ENCODE measurements around the gene EFNB3.
A peak's percentile ranks its signal among the peaks of the same experiment; 100 is the strongest.

The EFNB3 gene

DNA sequence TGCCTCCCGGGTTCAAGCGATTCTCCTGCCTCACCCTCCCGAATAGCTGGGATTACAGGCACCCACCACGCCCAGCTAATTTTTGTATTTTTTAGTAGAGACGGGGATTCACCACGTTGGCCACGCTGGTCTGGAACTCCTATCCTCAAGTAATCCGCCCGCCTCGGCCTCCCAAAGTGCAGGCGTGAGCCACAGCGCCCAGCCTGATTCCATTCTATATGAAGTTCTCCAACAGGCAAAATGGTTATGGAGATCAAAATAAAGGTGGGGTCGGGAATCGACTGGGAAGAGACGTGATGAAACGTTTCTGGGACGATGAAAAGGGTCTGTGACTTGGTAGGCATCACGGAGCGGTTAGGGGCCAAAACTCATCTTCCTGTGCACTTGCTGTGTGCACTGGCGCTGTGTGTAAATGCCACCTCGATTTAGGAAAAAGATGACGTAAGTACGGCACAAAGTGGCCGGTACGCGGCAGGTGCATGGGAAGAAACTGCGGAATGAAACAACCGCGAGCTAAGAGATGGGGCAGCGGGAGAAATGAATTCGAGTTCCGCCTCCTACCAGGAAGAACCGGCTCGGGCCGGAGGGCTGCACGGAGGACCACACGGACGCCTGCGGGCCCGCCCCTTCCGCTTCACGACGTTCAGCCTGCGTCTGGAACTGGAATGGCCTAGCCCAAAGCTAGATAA lies 19.3 kb upstream of the EFNB3 start:
- no peaks in the 10 kb centered on the region for H3K9me3 Mint-ChIP-seq
- peaks cover 41% of the 10 kb centered on the region for H3K4me1 Mint-ChIP-seq
- H3K4me3 Mint-ChIP-seq: peak overlapping the region; percentile 96
- peaks cover 23% of the 10 kb centered on the region for H3K36me3 Mint-ChIP-seq (ENCODE audit: low read depth)
- TF ChIP-seq, protein P1, sequence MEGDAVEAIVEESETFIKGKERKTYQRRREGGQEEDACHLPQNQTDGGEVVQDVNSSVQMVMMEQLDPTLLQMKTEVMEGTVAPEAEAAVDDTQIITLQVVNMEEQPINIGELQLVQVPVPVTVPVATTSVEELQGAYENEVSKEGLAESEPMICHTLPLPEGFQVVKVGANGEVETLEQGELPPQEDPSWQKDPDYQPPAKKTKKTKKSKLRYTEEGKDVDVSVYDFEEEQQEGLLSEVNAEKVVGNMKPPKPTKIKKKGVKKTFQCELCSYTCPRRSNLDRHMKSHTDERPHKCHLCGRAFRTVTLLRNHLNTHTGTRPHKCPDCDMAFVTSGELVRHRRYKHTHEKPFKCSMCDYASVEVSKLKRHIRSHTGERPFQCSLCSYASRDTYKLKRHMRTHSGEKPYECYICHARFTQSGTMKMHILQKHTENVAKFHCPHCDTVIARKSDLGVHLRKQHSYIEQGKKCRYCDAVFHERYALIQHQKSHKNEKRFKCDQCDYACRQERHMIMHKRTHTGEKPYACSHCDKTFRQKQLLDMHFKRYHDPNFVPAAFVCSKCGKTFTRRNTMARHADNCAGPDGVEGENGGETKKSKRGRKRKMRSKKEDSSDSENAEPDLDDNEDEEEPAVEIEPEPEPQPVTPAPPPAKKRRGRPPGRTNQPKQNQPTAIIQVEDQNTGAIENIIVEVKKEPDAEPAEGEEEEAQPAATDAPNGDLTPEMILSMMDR (IDR thresholded peaks at IDR 0.05): no peak
- H3K27ac Mint-ChIP-seq: peak overlapping the region; percentile 100
- peak; percentile 88 for DNase-seq
- H3K27me3 Mint-ChIP-seq (ENCODE audit: low read depth, poor library complexity): no peaks in the 10 kb centered on the region

DNA sequence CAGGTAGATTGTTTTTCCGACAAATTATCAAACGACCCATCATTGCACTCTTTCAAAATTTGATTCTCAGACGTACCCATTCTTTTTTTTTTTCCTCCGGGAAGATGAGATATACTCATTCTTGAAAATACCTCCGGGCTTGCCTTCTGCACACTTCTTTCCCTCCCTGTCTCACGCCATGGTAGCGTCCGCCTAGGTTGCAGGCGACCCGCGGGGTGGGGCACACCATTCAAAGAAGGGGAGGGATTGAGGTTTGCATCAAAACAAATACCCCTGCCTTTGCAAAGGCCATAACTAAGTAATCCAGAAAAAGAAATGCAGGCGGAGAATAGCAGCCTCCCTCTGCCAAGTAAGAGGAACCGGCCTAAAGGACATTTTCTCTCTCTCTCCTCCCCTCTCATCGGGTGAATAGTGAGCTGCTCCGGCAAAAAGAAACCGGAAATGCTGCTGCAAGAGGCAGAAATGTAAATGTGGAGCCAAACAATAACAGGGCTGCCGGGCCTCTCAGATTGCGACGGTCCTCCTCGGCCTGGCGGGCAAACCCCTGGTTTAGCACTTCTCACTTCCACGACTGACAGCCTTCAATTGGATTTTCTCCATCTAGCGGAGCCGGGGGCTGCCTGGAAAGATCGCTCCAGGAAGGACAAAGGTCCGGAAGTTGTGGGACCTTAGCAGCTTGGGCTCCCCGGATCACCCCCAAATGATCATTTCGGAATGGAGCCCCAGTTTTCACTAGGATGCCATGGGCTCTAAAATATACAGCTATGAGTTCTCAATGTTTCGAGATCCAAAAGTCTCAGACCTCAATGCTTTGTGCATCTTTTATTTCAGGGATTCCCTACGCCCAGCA lies 18.6 kb upstream of the EFNB3 start:
- peaks cover 3% of the 10 kb centered on the region for H3K27me3 Mint-ChIP-seq (ENCODE audit: low read depth, poor library complexity)
- H3K9me3 Mint-ChIP-seq: no peaks in the 10 kb centered on the region
- TF ChIP-seq, protein P1 (IDR thresholded peaks at IDR 0.05): no peak
- peak overlapping the region; percentile 96 for H3K4me3 Mint-ChIP-seq
- peak; percentile 77 for DNase-seq
- H3K27ac Mint-ChIP-seq: peak overlapping the region; percentile 100
- H3K36me3 Mint-ChIP-seq (ENCODE audit: low read depth): peaks cover 28% of the 10 kb centered on the region
- H3K4me1 Mint-ChIP-seq: peaks cover 41% of the 10 kb centered on the region

DNA sequence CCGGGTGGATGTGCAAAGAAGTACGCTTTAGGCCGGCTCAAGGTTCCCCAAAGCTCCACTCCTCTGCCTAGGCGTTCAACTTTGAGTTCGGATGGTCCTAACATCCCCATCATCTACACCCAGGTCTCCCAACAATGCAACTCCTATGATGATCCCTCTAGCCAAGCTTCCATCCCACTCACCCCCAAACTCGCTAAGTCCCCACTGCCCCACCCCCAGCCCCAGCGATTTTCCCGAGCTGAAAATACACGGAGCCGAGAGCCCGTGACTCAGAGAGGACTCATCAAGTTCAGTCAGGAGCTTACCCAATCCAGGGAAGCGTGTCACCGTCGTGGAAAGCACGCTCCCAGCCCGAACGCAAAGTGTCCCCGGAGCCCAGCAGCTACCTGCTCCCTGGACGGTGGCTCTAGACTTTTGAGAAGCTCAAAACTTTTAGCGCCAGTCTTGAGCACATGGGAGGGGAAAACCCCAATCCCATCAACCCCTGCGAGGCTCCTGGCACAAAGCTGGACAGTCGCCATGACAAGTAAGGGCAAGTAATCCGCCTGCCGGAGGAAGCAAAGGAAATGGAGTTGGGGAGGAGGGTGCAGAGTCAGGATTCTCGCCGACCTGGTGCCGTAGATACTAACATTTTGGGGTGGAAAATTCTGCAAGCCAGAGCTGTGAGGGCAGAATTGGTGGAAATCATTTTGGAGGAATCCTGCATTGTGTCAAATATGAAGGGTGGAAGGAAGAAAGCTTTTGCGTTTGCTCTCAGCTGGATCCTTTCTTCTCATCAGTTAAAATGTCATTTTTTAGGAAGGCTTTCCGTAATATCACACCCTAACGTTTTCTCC lies 17.7 kb upstream of the EFNB3 start, which contains the start of gene TP53:
Gene TP53 (minus strand): TSS at position 419 of the 836 bp plus-strand sequence. CDS start 10,896 bp downstream, outside the sequence.
- TF ChIP-seq, protein P1 (IDR thresholded peaks at IDR 0.05): no peak
- peak; percentile 78 for DNase-seq
- peaks cover 3% of the 10 kb centered on the region for H3K27me3 Mint-ChIP-seq (ENCODE audit: low read depth, poor library complexity)
- peak within 1 kb of the TSS; percentile 96 for H3K4me3 Mint-ChIP-seq
- no peaks in the 10 kb centered on the region for H3K9me3 Mint-ChIP-seq
- peaks cover 28% of the 10 kb centered on the region for H3K36me3 Mint-ChIP-seq (ENCODE audit: low read depth)
- peaks cover 41% of the 10 kb centered on the region for H3K4me1 Mint-ChIP-seq
- peak within 1 kb of the TSS; percentile 100 for H3K27ac Mint-ChIP-seq

DNA sequence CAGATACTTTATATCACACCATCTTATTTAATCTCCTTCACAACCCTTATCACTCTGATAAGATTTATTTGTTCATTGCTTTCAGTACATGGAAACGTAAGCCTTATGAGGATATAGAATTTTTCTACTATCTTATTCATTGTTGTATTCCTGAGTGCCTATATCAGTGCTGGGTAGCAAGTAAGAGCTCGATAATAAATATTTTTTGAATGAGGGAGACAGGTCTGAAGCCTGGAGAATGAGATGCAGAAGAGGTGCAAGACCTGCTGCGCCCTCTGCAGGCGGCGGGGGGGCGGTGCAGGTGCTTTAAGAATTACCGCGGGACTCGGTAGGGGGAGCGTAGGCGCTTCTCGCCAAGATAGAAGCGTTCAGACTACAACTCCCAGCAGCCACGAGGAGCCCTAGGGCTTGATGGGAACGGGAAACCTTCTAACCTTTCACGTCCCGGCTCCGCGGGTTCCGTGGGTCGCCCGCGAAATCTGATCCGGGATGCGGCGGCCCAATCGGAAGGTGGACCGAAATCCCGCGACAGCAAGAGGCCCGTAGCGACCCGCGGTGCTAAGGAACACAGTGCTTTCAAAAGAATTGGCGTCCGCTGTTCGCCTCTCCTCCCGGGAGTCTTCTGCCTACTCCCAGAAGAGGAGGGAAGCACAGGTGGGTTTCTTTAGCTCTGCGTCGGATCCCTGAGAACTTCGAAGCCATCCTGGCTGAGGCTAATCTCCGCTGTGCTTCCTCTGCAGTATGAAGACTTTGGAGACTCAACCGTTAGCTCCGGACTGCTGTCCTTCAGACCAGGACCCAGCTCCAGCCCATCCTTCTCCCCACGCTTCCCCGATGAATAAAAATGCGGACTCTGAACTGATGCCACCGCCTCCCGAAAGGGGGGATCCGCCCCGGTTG lies 16.8 kb upstream of the EFNB3 start, which contains the start of gene WRAP53:
Gene WRAP53 (plus strand): TSS at position 570 of the 900 bp plus-strand sequence. CDS start 172 bp downstream, at position 742.
- DNase-seq: peak; percentile 94
- H3K27ac Mint-ChIP-seq: peak within 1 kb of the TSS; percentile 100
- peaks cover 3% of the 10 kb centered on the region for H3K27me3 Mint-ChIP-seq (ENCODE audit: low read depth, poor library complexity)
- H3K36me3 Mint-ChIP-seq (ENCODE audit: low read depth): peaks cover 33% of the 10 kb centered on the region
- H3K4me1 Mint-ChIP-seq: peaks cover 45% of the 10 kb centered on the region
- TF ChIP-seq, protein P1 (IDR thresholded peaks at IDR 0.05): peak; percentile 100
- H3K9me3 Mint-ChIP-seq: no peaks in the 10 kb centered on the region
- H3K4me3 Mint-ChIP-seq: peak within 1 kb of the TSS; percentile 96

DNA sequence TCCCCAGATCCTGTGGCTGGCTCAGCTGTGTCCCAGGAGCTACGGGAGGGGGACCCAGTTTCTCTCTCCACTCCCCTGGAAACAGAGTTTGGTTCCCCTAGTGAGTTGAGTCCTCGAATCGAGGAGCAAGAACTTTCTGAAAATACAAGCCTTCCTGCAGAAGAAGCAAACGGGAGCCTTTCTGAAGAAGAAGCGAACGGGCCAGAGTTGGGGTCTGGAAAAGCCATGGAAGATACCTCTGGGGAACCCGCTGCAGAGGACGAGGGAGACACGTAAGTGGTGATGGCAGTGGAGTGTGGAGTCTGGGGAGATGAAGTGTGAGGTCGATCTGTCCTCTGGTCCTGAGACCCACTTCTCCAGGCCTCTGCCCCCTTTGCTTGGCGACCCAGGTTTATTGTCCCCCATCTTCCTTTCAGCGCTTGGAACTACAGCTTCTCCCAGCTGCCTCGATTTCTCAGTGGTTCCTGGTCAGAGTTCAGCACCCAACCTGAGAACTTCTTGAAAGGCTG lies 16.1 kb upstream of the EFNB3 start:
- Mint-ChIP-seq H3K9me3 (no peaks in the 10 kb centered on the region), H3K36me3 (ENCODE audit: low read depth) (peaks cover 35% of the 10 kb centered on the region), H3K27ac (peak overlapping the region; percentile 66), H3K27me3 (ENCODE audit: low read depth, poor library complexity) (peaks cover 3% of the 10 kb centered on the region), H3K4me1 (peaks cover 45% of the 10 kb centered on the region), H3K4me3 (peak overlapping the region; percentile 96)
- TF ChIP-seq, protein P1 (IDR thresholded peaks at IDR 0.05): no peak
- DNase-seq: peak; percentile 15
